RWPE2 (cell line): ENCODE data around the gene SLC1A2.

Experiments
- ATAC-seq: fragments of 200-7000 bp; cut with Tn5 transposase; 3 replicates; pipeline ENCODE4 v1.9.1; 2021; ENCODE audit warnings: low read depth
- DNase-seq: peaks from one replicate; pipeline ENCODE4 v3.0.0-alpha.2; 2020; ENCODE audit warnings: low spot score
- H3K27ac ChIP-seq: fragments of 450-650 bp; 2 replicates; pipeline ENCODE4 v1.5.1; 2017; ENCODE audit warnings: mild to moderate bottlenecking; ENCODE audit not compliant: poor library complexity, severe bottlenecking
- H3K27me3 ChIP-seq: fragments of 250-450 bp; sonication (Bioruptor Pico); 2 replicates; pipeline ENCODE4 v1.5.1; 2021; ENCODE audit warnings: mild to moderate bottlenecking, moderate library complexity; ENCODE audit not compliant: insufficient read depth, poor library complexity, severe bottlenecking
- H3K36me3 ChIP-seq: fragments of 250-450 bp; sonication (Bioruptor Pico); 2 replicates; pipeline ENCODE4 v1.5.1; 2020; ENCODE audit warnings: low read depth, mild to moderate bottlenecking, moderate library complexity
- H3K4me1 ChIP-seq: fragments of 250-450 bp; sonication (Bioruptor Pico); 2 replicates; pipeline ENCODE4 v1.5.1; 2021; ENCODE audit warnings: mild to moderate bottlenecking, moderate library complexity; ENCODE audit not compliant: insufficient read depth, poor library complexity, severe bottlenecking
- H3K4me3 ChIP-seq: fragments of 250-450 bp; sonication (Bioruptor Pico); 2 replicates; pipeline ENCODE4 v1.5.1; 2021; ENCODE audit warnings: mild to moderate bottlenecking, moderate library complexity; ENCODE audit not compliant: severe bottlenecking
- H3K9me3 ChIP-seq: fragments of 250-450 bp; sonication (Bioruptor Pico); 2 replicates; pipeline ENCODE4 v1.5.1; 2021; ENCODE audit warnings: mild to moderate bottlenecking, moderate library complexity; ENCODE audit not compliant: severe bottlenecking
- CTCF ChIP-seq: fragments of 450-650 bp; IDR thresholded peaks from one replicate; pipeline ENCODE4 v1.5.1; 2017; ENCODE audit warnings: mild to moderate bottlenecking, moderate library complexity; ENCODE audit not compliant: poor library complexity, severe bottlenecking

The SLC1A2 gene

GRCh38 chr11:35357923-35358322, 61.4 kb downstream of the SLC1A2 start:
- no peaks in the 10 kb centered on the region for H3K9me3 ChIP-seq
- DNase-seq (no peak), ATAC-seq (no peak)
- no peaks in the 10 kb centered on the region for H3K27me3 ChIP-seq
- no peak for TF ChIP-seq CTCF
- no peak overlapping the region for H3K27ac ChIP-seq
- H3K36me3 ChIP-seq, result no peaks in the 10 kb centered on the region
- H3K4me3 ChIP-seq, result no peak overlapping the region
- no peaks in the 10 kb centered on the region for H3K4me1 ChIP-seq

- H3K27ac ChIP-seq, result no peak overlapping the region
- no peak for ATAC-seq
- no peak for TF ChIP-seq CTCF
Observed at GRCh38 chr11:35355102-35355749, 64.1 kb downstream of the SLC1A2 start.

GRCh38 chr11:35354644-35355043, 64.7 kb downstream of the SLC1A2 start:
- Histone ChIP-seq H3K27me3 (no peaks in the 10 kb centered on the region), H3K36me3 (no peaks in the 10 kb centered on the region), H3K9me3 (no peaks in the 10 kb centered on the region), H3K27ac (no peak overlapping the region), H3K4me3 (no peak overlapping the region), H3K4me1 (peaks cover 14% of the 10 kb centered on the region)
- ATAC-seq, result no peak
- no peak for TF ChIP-seq CTCF
- DNase-seq, result no peak

More at GRCh38 chr11:35355102-35355749, 64.1 kb downstream of the SLC1A2 start:
- no peaks in the 10 kb centered on the region for H3K36me3 ChIP-seq
- DNase-seq, result no peak
- H3K9me3 ChIP-seq, result no peaks in the 10 kb centered on the region
- H3K4me3 ChIP-seq, result no peak overlapping the region
- peaks cover 14% of the 10 kb centered on the region for H3K4me1 ChIP-seq
- H3K27me3 ChIP-seq, result no peaks in the 10 kb centered on the region

- H3K27me3 ChIP-seq, result no peaks in the 10 kb centered on the region
- TF ChIP-seq CTCF, result no peak
- H3K9me3 ChIP-seq, result no peaks in the 10 kb centered on the region
- no peaks in the 10 kb centered on the region for H3K36me3 ChIP-seq
- H3K4me1 ChIP-seq, result peaks cover 19% of the 10 kb centered on the region
- H3K4me3 ChIP-seq, result no peak overlapping the region
- ATAC-seq (peak; percentile 87), DNase-seq (no peak)
- peak overlapping the region; percentile 38 for H3K27ac ChIP-seq
Observed at GRCh38 chr11:35352077-35352888, 67.1 kb downstream of the SLC1A2 start.

- H3K4me3 ChIP-seq, result no peak overlapping the region
- no peak for ATAC-seq
Observed at GRCh38 chr11:35349897-35350296, 69.5 kb downstream of the SLC1A2 start.

More at GRCh38 chr11:35349897-35350296, 69.5 kb downstream of the SLC1A2 start:
- H3K36me3 ChIP-seq, result no peaks in the 10 kb centered on the region
- no peak for TF ChIP-seq CTCF
- no peak overlapping the region for H3K27ac ChIP-seq
- H3K27me3 ChIP-seq, result no peaks in the 10 kb centered on the region
- H3K9me3 ChIP-seq, result no peaks in the 10 kb centered on the region
- no peak for DNase-seq
- peaks cover 19% of the 10 kb centered on the region for H3K4me1 ChIP-seq
